GM18505 (cell line): ENCODE results near the gene DSCAML1.

Experiments
- ATAC-seq: cut with Tn5 transposase; IDR thresholded peaks from one replicate; pipeline ENCODE4 v1.9.1; 2021; ENCODE audit not compliant: unreplicated experiment
- POLR2A ChIP-seq: IDR thresholded peaks from 4 replicates; pipeline ENCODE4 v1.6.1; 2011; ENCODE audit warnings: borderline replicate concordance; ENCODE audit not compliant: insufficient read depth, insufficient read length; ENCODE audit errors: extremely low read depth

The DSCAML1 gene

DNA sequence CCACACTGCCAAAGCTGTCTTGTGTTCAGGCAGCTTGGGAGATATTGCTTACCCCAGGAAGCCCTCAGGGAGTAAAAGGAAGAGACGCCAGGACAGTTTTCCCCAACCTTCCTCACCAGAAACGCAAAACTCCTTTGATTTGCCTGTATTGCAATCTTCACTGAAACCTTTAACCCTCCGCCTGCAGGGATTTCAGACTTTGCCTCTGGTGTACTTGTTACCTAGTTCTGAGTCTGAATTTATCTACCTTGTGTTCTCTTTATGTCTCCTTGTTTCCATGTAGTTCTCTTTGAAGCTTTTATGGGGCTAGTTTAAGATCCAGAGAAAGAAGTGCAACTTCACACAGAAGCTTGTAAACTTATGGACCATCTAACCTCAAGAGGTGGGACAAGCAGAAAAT lies 154.2 kb downstream of the DSCAML1 start:
- ATAC-seq = no peak
- no peak for TF ChIP-seq POLR2A

DNA sequence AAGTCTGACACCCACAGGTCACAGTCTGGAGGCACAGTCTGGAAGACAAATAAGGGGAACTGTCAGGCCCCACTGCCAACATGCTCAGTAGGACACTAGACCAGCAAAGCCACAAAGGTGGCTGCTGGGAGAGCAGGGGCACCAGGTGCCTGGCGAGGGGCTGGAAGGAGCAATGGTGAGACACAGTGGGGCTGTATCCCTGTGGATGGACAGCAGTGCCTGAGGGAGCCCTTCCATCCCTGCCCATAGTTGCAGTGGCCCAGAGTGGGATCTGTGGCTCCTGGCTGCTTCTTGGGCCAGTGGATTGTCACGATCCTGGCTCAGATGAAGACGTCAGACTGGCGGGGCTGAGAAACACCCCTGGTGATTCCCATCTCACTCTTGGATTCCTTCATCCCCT lies 154.6 kb downstream of the DSCAML1 start:
- ATAC-seq = no peak
- TF ChIP-seq POLR2A = no peak

DNA sequence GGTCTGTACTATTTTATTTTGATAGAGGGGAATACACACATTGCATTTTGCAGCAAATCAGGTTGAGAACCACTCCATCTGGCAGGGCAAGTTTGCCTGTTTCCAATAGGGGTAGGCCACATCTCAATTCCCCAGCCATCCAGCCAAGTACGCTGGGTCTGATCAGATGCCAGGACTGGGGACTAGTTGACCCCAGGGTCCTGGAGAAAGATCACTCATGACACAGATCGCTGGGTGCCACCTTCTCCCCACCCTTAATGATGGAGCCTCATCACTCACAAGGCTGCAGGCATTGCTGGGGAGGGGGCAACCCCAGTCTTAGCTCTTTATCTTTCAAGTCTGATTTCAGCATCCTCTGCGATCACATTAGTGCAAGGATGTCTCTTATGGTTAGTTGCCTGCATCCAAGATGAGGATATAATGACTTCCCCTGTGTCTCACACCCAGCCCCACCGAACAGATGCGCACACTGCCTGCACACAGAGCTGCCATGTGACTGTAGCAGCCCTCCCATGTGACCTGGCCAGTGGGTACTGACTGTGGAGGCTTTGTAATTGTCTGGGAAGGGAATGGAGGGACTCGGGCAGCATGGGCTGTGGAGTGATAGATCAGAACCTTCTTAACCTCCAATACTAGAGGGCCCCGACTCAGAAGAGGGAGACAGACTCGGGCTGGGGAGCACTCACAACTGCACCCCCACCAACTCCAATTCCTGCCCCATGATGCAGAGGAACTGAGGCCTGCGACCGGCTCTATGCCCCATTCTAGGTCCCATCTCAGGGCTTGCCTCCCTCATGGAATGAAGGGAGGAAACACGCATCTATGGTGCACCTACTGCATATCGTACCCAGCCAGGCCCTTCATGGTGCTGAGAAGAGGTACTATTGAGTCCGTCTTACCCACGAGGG lies 155.8 kb downstream of the DSCAML1 start:
- no peak for ATAC-seq
- TF ChIP-seq POLR2A = no peak

DNA sequence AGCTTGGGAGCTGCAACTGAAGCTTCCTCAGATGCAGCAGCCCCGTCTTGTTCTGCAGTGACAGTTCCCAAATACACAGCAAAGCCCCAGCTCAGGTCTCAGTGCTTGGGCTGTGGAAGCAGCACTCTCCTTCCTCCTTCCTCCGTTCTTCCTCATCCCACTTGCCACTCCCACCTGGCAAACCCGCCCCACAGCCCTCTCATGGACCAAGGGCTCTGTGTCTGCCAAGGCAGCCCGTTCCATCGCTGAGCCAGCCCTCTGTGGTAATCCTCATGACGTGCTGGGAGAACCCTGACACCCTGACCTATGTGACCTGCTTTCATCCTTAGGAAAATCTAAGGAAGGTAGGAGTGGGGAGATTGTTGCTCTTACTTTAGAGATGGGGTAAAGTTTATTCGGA lies 157.0 kb downstream of the DSCAML1 start:
- no peak for ATAC-seq
- TF ChIP-seq POLR2A = no peak

DNA sequence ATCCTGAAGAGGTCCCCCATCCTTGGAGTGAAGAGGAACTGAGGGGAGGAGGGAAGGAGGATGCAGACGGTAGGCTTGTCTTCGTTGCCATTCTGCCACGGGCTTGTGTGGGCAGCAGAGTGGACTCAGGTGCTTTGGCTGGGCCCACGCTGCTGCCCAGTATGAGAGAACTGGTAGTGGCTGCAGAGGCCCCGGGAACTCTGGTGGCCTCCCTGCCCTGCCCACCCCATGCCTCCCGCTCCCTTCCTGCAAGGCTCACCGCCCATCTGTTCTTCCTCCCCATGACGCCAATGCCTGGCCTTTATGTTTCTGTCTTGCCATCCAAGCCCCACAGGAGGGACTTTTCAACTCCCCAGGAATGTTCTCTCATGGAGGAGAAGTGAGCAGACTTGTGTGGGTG lies 157.4 kb downstream of the DSCAML1 start:
- TF ChIP-seq POLR2A = no peak
- ATAC-seq = no peak

DNA sequence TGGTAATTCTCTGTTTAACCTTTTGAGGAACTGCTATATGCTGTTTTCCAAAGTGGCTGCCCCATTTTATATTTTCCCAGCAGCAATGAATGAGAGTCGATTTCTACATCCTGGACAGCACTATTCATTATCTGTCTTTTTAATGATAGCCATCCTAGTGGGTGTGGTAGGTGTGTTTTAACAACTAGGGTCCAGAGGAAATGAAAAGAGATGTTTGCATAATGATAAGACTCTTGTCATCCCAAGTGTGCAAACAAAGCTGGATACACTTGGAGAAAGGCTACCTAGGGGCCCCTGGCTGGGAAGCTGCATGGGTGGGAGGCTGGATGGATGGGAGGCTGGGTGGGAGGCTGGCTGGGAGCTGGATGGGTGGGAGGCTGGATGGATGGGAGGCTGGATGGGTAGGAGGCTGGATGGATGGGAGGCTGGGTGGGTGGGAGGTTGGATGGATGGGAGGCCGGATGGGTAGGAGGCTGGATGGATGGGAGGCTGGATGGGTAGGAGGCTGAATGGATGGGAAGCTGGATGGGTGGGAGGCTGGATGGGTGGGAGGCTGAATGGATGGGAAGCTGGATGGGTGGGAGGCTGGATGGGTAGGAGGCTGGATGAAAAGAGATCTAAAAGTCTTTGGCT lies 158.0 kb downstream of the DSCAML1 start:
- no peak for ATAC-seq
- no peak for TF ChIP-seq POLR2A

DNA sequence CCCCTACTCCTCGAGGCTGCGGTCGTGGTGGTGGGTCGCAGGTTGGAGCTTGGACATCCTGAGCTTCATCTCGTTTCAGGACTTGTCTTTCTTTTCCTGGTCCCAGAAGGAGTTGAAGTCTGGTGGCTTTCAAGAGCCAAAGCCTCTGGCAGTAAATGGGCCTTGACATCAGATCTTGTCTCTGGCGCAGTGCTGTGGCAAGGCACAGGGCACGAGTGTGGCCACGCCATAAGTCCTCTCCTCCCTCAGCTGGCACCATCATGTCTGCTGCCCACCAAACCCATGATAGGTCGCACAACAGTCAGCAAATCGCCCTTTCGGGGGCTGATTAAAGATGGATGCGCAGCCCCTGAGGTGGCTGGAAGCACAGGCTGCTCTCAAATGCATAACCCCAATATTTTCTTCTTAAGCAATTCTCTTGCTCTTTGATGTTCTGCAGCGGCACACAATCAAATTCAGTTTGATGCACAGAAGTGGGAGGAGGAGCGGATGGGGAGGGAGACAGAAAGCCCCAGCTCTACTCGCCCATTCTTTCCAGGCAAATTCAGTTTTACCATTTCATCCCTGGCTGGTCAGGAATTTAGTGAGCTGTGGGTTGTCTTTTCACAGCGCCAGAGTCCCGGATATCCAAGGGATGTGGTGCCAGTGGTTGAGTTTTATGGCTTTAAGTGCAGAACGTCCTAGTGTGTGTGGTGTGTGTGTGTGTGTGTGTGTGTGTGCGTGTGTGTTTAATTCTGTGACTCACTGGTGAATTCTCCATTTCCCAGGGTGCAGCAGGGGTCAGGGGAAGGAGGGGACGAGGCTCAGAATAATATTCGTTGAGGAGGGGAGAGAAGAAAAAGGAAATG lies 162.0 kb downstream of the DSCAML1 start:
- ATAC-seq = no peak

DNA sequence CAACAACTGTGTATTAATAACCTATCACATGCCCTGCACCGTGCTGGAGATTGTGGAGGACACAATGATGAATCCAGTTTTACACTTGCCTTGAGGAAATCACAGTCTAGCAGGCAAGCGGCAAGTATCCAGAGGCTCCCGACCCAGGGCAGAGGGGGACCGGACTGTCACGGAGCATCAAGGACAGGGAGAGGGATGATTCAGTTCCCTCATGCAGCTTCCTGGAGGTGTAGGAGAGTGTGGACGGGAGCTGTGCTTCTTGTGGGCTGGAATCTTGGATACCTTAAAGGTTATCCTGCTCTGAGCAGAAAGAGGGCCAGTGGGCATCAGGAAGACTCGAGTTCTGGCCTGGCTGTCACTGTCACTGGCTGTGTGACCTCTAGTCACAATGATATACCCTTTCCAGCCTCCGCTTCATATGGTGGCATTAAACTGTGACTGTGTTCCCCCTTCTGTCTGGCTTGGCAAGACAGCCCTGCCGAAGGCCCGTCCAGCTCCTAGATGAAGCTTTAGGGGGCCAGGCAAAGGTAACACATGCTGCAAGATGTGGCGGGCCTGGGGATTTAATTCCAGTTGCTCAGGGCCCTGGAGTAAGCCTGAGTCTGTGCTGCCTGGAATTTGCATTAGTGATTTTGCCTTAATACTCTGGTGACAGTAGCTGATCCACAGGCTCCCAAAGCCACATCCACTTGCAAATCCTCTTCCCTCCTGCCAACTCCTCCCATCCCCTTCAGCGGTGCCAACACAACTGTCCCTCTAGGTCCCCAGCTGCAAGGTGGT lies 162.8 kb downstream of the DSCAML1 start:
- ATAC-seq = no peak
- no peak for TF ChIP-seq POLR2A

More for the DNA sequence above, 162.0 kb downstream of the DSCAML1 start:
- no peak for TF ChIP-seq POLR2A

DNA sequence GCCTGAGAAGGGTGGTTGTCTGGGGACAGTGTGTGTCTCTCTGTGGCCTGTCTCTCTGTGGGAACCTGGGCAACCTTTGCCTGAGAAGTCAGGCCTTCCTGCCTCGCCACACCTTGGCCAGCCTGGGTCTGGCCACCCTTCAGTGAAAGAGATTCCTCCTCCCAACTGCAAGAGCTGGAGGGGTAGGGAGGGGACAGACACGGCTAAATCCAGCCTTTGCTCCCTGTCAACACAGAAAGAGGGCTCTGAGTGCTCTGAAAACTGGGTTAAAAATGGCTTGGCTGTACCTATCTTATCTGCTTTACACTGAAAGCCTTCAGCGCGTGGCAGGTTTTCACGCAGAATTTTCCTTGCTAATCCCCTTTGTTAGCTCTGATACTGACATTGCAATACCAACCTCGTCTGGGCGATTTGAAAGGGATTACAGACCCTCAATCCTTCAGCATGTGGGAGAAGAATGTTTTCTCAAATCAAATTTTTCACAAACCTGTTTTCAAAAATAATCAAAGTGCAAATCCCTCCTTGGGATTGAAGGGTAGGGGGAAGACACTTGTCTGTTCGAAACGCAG lies 163.7 kb downstream of the DSCAML1 start:
- no peak for ATAC-seq
- no peak for TF ChIP-seq POLR2A

DNA sequence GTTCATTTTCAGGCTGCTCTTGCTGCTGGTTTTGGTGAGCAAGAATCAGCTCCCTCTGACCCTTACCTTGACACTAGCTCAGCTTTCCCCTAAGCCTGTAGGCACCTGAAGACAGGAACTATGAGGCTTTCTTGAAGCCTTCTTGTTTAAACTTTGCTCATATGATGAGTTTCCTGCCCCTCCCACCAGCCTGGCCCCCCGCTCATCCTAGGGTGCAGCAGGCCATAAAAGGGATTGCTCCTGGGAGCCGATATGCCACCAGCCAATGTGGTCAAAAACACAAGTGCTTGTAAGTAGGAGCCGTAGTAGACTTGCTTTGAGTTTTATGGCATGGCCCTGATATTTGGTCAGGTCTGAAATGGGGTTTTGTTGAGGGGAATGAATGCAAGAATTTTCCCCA lies 164.7 kb downstream of the DSCAML1 start:
- no peak for TF ChIP-seq POLR2A
- ATAC-seq = no peak

DNA sequence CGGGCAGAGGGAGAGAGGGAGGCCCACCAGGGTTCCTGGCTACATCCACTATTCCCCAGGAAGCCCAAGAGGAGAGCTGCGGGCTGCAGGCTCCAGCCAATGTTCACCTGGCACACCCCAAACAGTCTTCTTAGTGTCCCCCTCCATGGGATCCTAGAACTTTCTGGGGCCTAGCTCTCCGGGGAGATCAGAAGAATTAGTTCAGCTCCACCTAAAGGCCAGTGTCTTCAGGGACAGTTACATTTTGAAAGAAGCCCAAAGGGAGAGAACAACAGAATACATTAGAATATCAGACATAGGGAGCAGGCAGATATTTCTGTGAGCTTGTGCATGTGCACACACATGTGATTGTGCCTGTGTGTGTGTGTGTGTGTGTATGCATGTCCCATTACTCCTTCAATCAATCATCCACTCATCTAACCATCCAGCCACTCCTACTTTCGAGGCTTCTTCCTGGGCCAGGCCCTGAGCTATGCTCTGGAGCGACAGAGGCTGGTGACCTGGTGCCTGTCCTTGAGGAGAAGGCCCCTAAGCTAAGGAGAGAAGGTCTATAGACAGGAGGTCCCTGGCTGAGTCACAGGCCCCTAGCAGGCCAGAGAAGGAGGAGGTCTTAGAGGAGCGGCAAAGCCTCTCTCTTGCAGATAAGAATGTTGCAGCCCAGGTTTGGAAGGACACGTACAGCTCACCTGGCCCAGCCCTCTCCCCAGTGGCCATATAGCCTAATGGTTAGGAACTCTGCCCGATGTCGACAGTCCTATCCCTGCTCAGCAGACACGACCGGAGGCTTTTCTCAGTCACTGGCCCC lies 165.5 kb downstream of the DSCAML1 start:
- no peak for TF ChIP-seq POLR2A
- ATAC-seq = no peak
